Brain microvascular endothelial cell (primary cell): ENCODE measurements around the gene AK8.

Experiments
- DNase-seq: peaks from one replicate; pipeline ENCODE4 v3.0.0-alpha.2; 2020
- H3K27ac ChIP-seq: fragments of 250-450 bp; sonication (Bioruptor Pico); 2 replicates; pipeline ENCODE4 v1.5.1; 2020; ENCODE audit warnings: mild to moderate bottlenecking, moderate library complexity
- H3K27me3 ChIP-seq: fragments of 250-450 bp; sonication (Bioruptor Pico); replicated peaks from 2 replicates; pipeline ENCODE4 v1.5.1; 2020; ENCODE audit warnings: mild to moderate bottlenecking
- H3K36me3 ChIP-seq: fragments of 250-450 bp; sonication (Bioruptor Pico); replicated peaks from 2 replicates; pipeline ENCODE4 v1.5.1; 2020; ENCODE audit warnings: mild to moderate bottlenecking
- H3K4me3 ChIP-seq: 2 replicates; pipeline ENCODE4 v1.5.1; 2011; ENCODE audit warnings: low read depth, mild to moderate bottlenecking, control low read depth, low read length, moderate library complexity
- in situ Hi-C: cut with HindIII; loops from 2 replicates; pipeline ENCODE4 v1.10.0; 2017; ENCODE audit warnings: low sequenced_read_pairs, low pct_ligation_motif_present
- TF ChIP-seq, protein P1 (sequence below): IDR thresholded peaks from 2 replicates; pipeline ENCODE4 v1.5.1; 2011; ENCODE audit warnings: low read depth, mild to moderate bottlenecking, moderate library complexity, low read length, control low read depth, inconsistent platforms; ENCODE audit errors: missing control alignments

Gene AK8

GRCh38 chr9:132683873-132684272 is 194.2 kb downstream of the AK8 start:
- DNase-seq, result no peak
- Histone ChIP-seq H3K27me3 (no peaks in the 10 kb centered on the region), H3K27ac (no peak overlapping the region), H3K4me3 (no peak overlapping the region), H3K36me3 (peaks cover 41% of the 10 kb centered on the region)
- in situ Hi-C loops, result no loop called here
- TF ChIP-seq, protein P1, sequence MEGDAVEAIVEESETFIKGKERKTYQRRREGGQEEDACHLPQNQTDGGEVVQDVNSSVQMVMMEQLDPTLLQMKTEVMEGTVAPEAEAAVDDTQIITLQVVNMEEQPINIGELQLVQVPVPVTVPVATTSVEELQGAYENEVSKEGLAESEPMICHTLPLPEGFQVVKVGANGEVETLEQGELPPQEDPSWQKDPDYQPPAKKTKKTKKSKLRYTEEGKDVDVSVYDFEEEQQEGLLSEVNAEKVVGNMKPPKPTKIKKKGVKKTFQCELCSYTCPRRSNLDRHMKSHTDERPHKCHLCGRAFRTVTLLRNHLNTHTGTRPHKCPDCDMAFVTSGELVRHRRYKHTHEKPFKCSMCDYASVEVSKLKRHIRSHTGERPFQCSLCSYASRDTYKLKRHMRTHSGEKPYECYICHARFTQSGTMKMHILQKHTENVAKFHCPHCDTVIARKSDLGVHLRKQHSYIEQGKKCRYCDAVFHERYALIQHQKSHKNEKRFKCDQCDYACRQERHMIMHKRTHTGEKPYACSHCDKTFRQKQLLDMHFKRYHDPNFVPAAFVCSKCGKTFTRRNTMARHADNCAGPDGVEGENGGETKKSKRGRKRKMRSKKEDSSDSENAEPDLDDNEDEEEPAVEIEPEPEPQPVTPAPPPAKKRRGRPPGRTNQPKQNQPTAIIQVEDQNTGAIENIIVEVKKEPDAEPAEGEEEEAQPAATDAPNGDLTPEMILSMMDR, result no peak

DNA sequence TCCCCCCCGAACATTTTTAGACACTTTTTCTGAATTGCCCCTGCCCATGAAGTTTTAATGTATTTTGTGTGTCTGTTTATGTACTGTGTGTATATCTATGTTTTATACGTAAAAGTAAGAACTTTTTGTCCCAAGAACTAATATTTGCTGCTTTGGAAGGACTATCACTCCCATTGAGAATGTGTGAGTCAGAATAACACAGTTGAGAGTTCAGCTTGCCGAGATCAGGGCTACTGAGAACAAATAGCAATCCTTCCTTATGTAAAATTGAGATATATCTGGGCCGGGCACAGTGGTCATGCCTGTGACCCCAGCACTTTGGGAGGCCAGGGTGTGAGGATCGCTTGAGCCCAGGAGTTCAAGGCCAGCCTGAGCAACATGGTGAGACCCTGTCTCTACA is 196.5 kb downstream of the AK8 start:
- H3K27me3 ChIP-seq, result no peaks in the 10 kb centered on the region
- H3K4me3 ChIP-seq, result no peak overlapping the region
- peaks cover 43% of the 10 kb centered on the region for H3K36me3 ChIP-seq
- no peak for DNase-seq
- in situ Hi-C loops, result no loop called here
- TF ChIP-seq, protein P1, result no peak
- H3K27ac ChIP-seq, result no peak overlapping the region

DNA sequence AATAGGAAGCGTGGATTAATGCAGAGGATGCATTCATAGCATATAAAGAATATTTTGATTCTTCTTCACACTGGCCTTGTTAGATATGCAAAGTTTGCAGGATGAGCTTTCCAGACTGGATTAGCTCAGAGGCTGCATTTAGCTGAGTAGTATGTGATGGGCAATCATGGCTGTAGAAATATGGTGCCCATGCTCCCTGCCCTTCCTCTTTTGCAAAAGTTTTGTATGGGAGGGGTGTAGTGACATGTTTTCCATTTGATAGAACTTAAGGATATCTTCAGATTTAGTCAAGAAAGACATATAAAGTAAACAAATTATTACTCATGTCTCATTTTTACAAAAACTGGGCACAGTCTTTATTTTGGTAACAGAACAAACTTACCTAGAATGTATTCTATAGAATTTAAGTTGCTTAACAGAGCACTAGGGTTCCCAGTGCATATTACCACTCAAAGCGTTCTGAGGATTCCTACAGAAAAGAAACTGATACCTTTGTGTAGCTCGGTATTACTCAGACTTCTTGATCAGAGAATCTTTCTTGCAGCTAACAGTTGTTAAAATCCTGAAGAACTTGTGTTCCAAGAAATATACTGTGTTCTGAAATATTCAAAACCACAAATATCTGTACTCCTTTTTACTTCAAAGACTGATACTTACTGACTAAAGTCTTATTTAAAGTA is 198.0 kb downstream of the AK8 start:
- DNase-seq, result no peak
- Histone ChIP-seq H3K27me3 (no peaks in the 10 kb centered on the region), H3K36me3 (peaks cover 34% of the 10 kb centered on the region), H3K27ac (no peak overlapping the region), H3K4me3 (no peak overlapping the region)
- TF ChIP-seq, protein P1, result no peak
- in situ Hi-C loops, result no loop called here

DNA sequence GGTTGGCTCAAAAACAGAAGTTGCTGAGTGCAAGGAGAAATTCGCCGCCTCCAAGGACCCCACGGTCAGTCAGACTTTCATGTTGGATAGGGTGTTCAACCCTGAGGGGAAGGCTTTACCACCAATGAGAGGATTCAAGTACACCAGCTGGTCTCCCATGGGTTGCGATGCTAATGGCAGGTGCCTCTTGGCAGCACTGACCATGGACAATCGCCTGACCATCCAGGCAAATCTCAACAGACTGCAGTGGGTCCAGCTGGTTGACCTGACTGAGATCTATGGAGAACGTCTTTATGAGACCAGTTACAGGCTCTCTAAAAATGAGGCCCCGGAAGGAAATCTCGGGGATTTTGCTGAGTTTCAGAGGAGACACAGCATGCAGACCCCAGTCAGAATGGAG is 200.1 kb downstream of the AK8 start:
- in situ Hi-C loops, result no loop called here

More for the DNA sequence above, 200.1 kb downstream of the AK8 start:
- TF ChIP-seq, protein P1, result no peak
- Histone ChIP-seq H3K27ac (no peak overlapping the region), H3K4me3 (no peak overlapping the region), H3K36me3 (peaks cover 25% of the 10 kb centered on the region), H3K27me3 (no peaks in the 10 kb centered on the region)
- DNase-seq, result no peak
